ENCODE results near the gene NKAP. TPM values are rescaled to one million over a fixed set of nuclear protein-coding genes. Genes with fewer than 3 reads are reported as not detected.
"Not testable (repeated sequence)": the region's sequence is repeated elsewhere in the genome, so short reads cannot be mapped to it uniquely, and the experiment has no call there.

The NKAP gene
- total and polyA plus RNA-seq, 2 donors (not counting 1 experiment from before 2014, with no cell fraction given): 2.3 to 17.9 TPM

DNA sequence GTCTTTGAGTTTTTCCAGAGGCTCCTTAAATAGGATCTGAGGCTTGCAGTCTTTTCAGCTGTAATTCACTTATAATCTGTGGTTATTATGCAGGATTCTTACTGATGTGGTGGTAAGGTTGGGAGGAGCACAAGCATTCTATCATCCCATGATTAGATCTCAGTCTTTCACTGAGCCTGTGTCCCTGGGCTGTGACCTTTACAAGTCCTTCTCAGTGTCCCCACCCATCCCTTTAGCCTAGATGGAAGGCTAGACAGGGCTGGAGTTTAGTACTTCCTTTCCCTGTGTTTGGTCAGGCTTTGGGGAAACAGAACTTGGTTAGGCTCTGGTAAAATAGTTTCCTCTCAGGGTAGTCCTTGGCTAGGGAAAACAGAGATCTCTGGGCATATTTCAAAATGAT lies 17.1 kb upstream of the NKAP start:
- H3K4me3 Mint-ChIP-seq: no peak overlapping the region
- ChIA-PET CTCF (no interaction called here), POLR2A (no interaction called here)
- Histone ChIP-seq H3K36me3 (replicated peaks in 1 of 2; ENCODE audit: control extremely low read depth in 1 of 2, control insufficient read depth in 1 of 2, extremely low read depth in 1 of 2, insufficient read depth in 2 of 2, low read length in 1 of 2) (no peaks in the 10 kb centered on the region), H3K4me2 (replicated peaks; ENCODE audit: low read depth, low read length, poor library complexity, severe bottlenecking) (no peak overlapping the region), H3K27ac (ENCODE audit: low read length in 2 of 2) (no peak overlapping the region), H3K4me3 (ENCODE audit: control extremely low read depth in 1 of 5, extremely low read depth in 1 of 5, insufficient read depth in 1 of 5, low read depth in 2 of 5, low read length in 4 of 5) (no peak overlapping the region), H3K4me1 (ENCODE audit: control insufficient read depth in 2 of 2, insufficient read depth in 2 of 2, low read length in 2 of 2) (no peaks in the 10 kb centered on the region), H3K9me3 (ENCODE audit: control extremely low read depth in 1 of 3, control insufficient read depth in 2 of 3, insufficient read depth in 1 of 3, low read length in 2 of 3) (no peaks in the 10 kb centered on the region), H3K9ac (ENCODE audit: low read length) (no peak overlapping the region), H3K27me3 (replicated peaks in 1 of 4; ENCODE audit: control extremely low read depth in 1 of 4, control insufficient read depth in 3 of 4, insufficient read depth in 4 of 4, low read length in 3 of 4) (peaks cover 0 to 8% (median 2%) of the 10 kb centered on the region in 4 experiments), H2AFZ (ENCODE audit: insufficient read depth, low read depth, low read length, poor library complexity, severe bottlenecking) (no peak overlapping the region), H3K79me2 (ENCODE audit: control insufficient read depth, insufficient read depth, low read length) (no peaks in the 10 kb centered on the region), H4K20me1 (ENCODE audit: control insufficient read depth, insufficient read depth, low read length, poor library complexity, severe bottlenecking) (no peaks in the 10 kb centered on the region)
- H3K27ac Mint-ChIP-seq: no peak overlapping the region
- DNase-seq (no peak), ATAC-seq (ENCODE audit: low read depth) (no peak)
- no peaks in the 10 kb centered on the region for H3K4me1 Mint-ChIP-seq
- H3K9me3 Mint-ChIP-seq (ENCODE audit: insufficient read depth): no peaks in the 10 kb centered on the region
- H3K27me3 Mint-ChIP-seq: peaks cover 26% of the 10 kb centered on the region
- intact Hi-C loops (cut with micrococcal nuclease): no loop called here
- TF ChIP-seq EZH2 (IDR thresholded peaks at IDR 0.05; ENCODE audit: borderline replicate concordance, insufficient read depth, low read depth, low read length, poor library complexity, severe bottlenecking): no peak
- TF ChIP-seq, protein P1, sequence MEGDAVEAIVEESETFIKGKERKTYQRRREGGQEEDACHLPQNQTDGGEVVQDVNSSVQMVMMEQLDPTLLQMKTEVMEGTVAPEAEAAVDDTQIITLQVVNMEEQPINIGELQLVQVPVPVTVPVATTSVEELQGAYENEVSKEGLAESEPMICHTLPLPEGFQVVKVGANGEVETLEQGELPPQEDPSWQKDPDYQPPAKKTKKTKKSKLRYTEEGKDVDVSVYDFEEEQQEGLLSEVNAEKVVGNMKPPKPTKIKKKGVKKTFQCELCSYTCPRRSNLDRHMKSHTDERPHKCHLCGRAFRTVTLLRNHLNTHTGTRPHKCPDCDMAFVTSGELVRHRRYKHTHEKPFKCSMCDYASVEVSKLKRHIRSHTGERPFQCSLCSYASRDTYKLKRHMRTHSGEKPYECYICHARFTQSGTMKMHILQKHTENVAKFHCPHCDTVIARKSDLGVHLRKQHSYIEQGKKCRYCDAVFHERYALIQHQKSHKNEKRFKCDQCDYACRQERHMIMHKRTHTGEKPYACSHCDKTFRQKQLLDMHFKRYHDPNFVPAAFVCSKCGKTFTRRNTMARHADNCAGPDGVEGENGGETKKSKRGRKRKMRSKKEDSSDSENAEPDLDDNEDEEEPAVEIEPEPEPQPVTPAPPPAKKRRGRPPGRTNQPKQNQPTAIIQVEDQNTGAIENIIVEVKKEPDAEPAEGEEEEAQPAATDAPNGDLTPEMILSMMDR (IDR thresholded peaks at IDR 0.05): no peak

DNA sequence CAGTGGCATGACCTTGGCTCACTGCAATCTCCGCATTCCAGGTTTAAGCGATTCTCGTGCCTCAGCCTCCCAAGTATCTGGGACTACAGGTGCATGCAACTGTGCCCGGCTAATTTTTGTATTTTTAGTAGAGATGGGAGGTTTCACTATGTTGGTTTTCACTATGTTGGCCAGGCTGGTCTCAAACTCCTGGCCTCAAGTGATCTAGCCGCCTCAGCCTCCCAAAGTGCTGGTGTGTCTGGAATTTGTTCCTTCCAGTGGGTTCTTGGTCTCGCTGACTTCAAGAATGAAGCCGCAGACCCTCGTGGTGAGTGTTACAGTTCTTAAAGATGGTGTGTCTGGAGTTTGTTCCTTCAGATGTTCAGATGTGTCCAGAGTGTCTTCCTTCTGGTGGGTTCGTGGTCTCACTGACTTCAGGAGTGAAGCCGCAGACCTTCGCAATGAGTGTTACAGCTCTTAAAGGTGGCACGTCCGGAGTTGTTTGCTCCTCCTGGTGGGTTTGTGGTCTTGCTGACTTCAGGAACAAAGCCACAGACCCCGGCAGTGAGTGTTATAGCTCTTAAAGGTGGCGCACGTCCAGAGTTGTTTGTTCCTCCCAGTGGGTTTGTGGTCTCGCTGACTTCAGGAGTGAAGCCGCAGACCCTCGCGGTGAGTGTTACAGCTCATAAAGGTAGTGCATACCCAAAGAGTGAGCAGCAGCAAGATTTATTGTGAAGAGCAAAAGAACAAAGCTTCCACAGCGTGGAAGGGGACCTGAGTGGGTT lies 12.4 kb upstream of the NKAP start:
- H3K36me3 ChIP-seq (replicated peaks in 1 of 2; ENCODE audit: control extremely low read depth in 1 of 2, control insufficient read depth in 1 of 2, extremely low read depth in 1 of 2, insufficient read depth in 2 of 2, low read length in 1 of 2); H3K4me3 Mint-ChIP-seq; intact Hi-C loops (cut with micrococcal nuclease); H3K9me3 Mint-ChIP-seq (ENCODE audit: insufficient read depth); H3K27ac ChIP-seq (ENCODE audit: low read length in 2 of 2); ATAC-seq (ENCODE audit: low read depth); H2AFZ ChIP-seq (ENCODE audit: insufficient read depth, low read depth, low read length, poor library complexity, severe bottlenecking); CTCF ChIA-PET; H4K20me1 ChIP-seq (ENCODE audit: control insufficient read depth, insufficient read depth, low read length, poor library complexity, severe bottlenecking); H3K79me2 ChIP-seq (ENCODE audit: control insufficient read depth, insufficient read depth, low read length); H3K27ac Mint-ChIP-seq; H3K9me3 ChIP-seq (ENCODE audit: control extremely low read depth in 1 of 3, control insufficient read depth in 2 of 3, insufficient read depth in 1 of 3, low read length in 2 of 3); H3K4me3 ChIP-seq (ENCODE audit: control extremely low read depth in 1 of 5, extremely low read depth in 1 of 5, insufficient read depth in 1 of 5, low read depth in 2 of 5, low read length in 4 of 5); H3K4me1 ChIP-seq (ENCODE audit: control insufficient read depth in 2 of 2, insufficient read depth in 2 of 2, low read length in 2 of 2); H3K27me3 ChIP-seq (replicated peaks in 1 of 4; ENCODE audit: control extremely low read depth in 1 of 4, control insufficient read depth in 3 of 4, insufficient read depth in 4 of 4, low read length in 3 of 4); DNase-seq; POLR2A ChIA-PET; H3K4me1 Mint-ChIP-seq; H3K9ac ChIP-seq (ENCODE audit: low read length); H3K4me2 ChIP-seq (replicated peaks; ENCODE audit: low read depth, low read length, poor library complexity, severe bottlenecking): not testable (repeated sequence)
- H3K27me3 Mint-ChIP-seq: peaks cover 35% of the 10 kb centered on the region
- WGBS (ENCODE audit: insufficient coverage): 43% methylated on average over 7 of the region's 21 CpGs

Data from B cell (primary cell).